Activated CD4-positive, alpha-beta T cell treated with anti-CD3 and anti-CD28 coated beads for 48 hours (primary cell): ENCODE results near the gene NR2F2.

Experiments used
- DNase-seq: peaks from one replicate; pipeline ENCODE4 v3.0.0-alpha.2; 2020

Gene NR2F2

GRCh38 chr15:96344060-96344705 is 13.7 kb downstream of the NR2F2 start:
- no peak for DNase-seq

DNA sequence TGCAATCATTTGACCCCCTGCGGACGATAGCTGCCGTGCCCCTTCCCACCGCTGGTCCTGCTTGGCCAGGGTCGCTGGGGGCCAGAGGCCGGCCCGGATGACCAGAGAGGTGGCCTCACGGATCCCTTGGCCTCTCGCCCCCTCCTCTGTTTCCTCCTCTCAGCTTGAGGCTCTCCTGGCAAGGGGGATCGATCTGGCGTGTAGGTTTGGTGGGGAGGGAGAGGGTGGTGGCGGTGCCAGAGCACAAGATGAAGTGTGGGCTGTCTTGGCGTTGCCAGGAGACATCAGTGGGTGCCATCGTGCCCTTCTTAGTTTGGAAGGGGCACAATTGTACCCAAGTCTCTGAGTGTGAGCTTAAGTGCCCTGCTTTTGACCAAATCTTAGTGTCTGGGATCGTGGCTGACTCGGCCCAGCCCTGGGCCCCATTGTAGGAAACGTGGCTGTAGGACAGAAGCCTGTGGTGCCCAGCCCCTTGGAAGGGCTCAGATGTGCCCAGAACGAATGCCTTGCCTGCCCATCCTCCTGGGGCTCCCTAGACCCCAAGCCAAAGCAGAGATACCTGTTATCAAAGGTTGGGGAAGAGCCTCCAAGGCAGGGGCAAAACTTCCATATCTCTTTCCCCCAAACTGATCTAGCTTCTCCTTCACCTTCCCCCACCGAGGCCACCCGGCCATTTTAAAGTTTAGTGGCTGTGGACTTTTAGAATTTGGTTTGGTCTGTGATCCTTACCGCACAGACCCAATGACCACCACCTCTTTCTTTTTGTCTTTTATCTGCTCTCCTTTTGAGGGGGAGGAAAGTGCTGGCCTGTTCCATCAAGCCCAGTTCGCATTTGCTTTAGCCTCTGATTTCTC is 14.4 kb downstream of the NR2F2 start:
- no peak for DNase-seq

GRCh38 chr15:96345560-96346399 is 15.3 kb downstream of the NR2F2 start:
- no peak for DNase-seq

DNA sequence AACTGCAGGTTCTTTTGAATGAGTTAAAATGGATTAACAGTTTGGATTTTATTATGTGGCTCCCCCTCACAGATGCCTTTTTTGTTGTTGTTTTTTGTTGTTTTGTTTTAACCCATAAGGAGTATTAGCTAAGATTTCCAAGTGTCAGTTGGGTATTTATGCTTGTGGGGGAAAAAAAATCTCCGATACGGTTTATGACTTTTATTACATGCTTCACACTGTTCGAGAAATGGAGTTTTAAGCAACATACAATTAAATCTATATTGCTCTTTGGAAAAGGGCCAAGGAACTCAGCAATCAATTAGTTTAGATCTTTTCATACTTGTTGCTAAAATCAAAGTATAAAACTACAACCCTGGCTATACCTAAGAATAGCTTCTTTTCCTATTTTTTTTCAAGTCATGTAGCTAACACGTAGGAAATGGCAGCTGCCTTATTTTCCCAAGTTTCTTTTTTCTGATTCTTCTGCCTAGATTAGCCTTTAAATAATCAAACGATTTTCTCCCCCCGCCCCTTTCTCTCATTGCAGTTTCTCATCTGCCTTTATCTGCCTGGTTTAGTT is 16.0 kb downstream of the NR2F2 start:
- DNase-seq = no peak

- DNase-seq = no peak
Observed at GRCh38 chr15:96347181-96348111, 16.9 kb downstream of the NR2F2 start.

- DNase-seq = no peak
Observed at GRCh38 chr15:96348112-96349027, 17.9 kb downstream of the NR2F2 start.

- DNase-seq = no peak
Observed at GRCh38 chr15:96349034-96349856, 18.7 kb downstream of the NR2F2 start.

- no peak for DNase-seq
Observed at GRCh38 chr15:96349857-96350720, 19.6 kb downstream of the NR2F2 start.

DNA sequence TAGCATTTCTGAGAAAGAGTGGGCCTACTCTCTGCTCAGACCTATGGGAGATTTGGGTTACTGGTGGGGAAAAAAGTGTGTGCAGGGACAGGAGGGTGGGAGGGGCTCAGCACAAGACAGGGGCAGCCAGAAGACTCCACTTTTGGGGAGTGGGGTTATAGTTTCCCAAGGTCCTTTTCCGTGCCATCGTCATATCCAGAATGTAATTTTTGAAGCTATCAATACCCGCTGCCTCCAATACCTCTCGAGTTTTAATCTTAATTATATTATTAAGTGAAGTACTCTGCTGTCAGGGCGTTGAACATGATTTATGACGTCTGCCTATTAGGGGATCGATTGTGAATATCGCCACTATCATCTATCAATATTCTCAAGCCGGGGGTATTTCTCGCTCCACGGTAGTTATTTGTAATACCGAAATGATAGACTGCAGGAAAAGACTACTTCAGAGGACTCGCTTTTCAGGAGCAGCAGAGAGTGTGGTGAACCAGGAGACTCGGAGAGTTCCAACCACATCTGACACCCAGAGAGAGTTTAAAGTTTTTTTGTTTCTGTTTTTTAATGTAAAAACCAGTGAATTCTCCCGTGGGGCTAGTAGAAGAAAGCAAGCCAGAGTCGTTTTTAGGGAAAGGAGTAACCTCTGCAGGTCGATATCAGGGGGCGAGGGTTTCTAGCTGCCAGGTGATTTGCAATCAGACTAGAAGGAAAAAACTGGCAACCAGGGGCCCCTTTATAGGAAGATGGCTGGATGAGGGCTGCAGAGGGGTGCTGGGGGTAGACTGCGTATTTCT is 20.6 kb downstream of the NR2F2 start:
- no peak for DNase-seq

- DNase-seq = no peak
Observed at GRCh38 chr15:96351761-96352603, 21.5 kb downstream of the NR2F2 start.

DNA sequence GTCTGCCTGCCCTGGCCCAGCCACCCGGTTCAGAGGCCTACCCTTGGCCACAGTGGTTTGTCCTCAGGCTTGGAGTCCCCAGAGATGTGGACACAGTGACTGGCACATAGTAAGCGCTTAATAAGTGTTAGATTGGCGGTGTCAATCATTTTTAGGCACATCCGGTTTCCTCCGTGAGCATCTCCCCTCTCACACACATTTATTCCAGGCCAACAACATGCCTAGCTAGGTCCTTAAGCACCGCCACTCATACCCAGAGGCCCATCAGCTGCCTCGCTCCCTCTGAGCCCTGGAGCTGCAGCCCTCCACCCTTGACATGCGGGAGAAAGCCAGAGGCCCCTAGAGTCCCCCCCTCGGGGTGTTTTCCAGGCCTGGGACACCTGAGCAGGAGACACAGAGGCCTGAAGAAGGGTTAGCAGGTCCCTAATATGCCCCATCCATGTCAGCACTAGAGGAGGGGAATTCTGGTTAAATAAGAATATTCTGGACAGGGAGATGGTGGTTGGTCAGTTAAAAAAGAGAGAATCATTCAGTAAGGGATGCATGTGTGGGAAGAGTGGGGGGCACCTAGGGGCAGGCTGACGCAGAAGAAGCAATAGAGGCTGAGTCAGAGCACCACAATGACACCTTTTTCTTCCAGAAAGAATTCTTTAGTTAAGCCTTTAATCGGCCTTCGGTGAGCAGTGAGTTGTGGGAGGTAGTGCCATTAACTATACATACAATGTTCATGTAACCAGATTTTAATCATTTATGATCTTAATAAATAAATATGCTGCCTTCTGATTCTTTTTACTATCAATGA is 22.3 kb downstream of the NR2F2 start:
- no peak for DNase-seq

DNA sequence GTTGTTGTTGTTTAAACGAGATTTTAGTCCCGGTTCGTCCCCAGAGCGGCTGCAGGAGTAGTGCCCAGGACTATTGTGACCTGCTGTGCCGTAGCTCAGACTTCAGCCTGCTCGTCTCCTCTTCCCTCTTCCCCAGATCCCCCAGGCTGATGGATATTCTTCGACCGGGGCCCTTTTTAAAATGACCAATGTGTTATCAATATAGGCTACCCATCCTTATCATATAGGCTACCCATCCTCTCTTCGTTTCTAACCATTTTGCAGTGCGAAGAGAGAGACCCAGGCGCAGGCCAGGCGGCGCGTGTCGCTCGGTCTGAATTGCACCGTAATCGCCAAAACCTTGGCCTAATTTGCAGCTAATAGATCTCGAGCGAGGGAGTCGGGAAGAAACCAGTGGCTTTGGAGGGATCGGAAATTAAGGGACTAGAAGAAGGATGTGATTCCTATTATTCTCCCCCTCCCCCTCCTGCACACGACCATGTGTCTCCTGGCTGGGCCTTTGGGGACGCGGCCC is 23.0 kb downstream of the NR2F2 start:
- DNase-seq = no peak

GRCh38 chr15:96353930-96354730 is 23.6 kb downstream of the NR2F2 start:
- no peak for DNase-seq

- DNase-seq = no peak
Observed at GRCh38 chr15:96354731-96355567, 24.4 kb downstream of the NR2F2 start.
